HL-60 (cell line): ENCODE results near the gene CDH15.
A peak's percentile ranks its signal among the peaks of the same experiment; 100 is the strongest.

Source experiments
- DNase-seq, 2 experiments: peaks; one replicate each; pipeline ENCODE4 v3.0.0-alpha.2; 2010 to 2020; ENCODE audit warnings: low read depth in 1 of 2, low spot score in 1 of 2
- H3K27ac ChIP-seq: fragments of 250-450 bp; sonication (Bioruptor Pico); replicated peaks from 2 replicates; pipeline ENCODE4 v1.5.1; 2020; ENCODE audit warnings: mild to moderate bottlenecking, moderate library complexity
- H3K27me3 ChIP-seq: fragments of 250-450 bp; sonication (Bioruptor Pico); 2 replicates; pipeline ENCODE4 v1.5.1; 2021; ENCODE audit warnings: mild to moderate bottlenecking, moderate library complexity; ENCODE audit not compliant: insufficient read depth, poor library complexity, severe bottlenecking
- H3K4me3 ChIP-seq: replicated peaks from 2 replicates; pipeline ENCODE4 v1.5.1; 2011; ENCODE audit warnings: mild to moderate bottlenecking, control low read depth, low read length; ENCODE audit not compliant: insufficient read depth
- GABPA ChIP-seq: IDR thresholded peaks from 2 replicates; pipeline ENCODE4 v1.6.1; 2012; ENCODE audit warnings: low read depth
- POLR2AphosphoS5 ChIP-seq: IDR thresholded peaks from 2 replicates; pipeline ENCODE4 v1.6.1; 2012; ENCODE audit warnings: low read depth
- SPI1 ChIP-seq: IDR thresholded peaks from 2 replicates; pipeline ENCODE4 v1.6.1; 2012; ENCODE audit warnings: low read depth, mild to moderate bottlenecking, borderline replicate concordance
- TF ChIP-seq, protein P1 (sequence below): IDR thresholded peaks from one replicate; pipeline ENCODE4 v1.5.1; 2011; ENCODE audit warnings: low read length, control low read depth, inconsistent platforms; ENCODE audit not compliant: insufficient read depth
- TF ChIP-seq, protein P2 (sequence below): IDR thresholded peaks from 2 replicates; pipeline ENCODE4 v1.6.1; 2012; ENCODE audit warnings: low read depth; ENCODE audit not compliant: insufficient replicate concordance

The CDH15 gene

DNA sequence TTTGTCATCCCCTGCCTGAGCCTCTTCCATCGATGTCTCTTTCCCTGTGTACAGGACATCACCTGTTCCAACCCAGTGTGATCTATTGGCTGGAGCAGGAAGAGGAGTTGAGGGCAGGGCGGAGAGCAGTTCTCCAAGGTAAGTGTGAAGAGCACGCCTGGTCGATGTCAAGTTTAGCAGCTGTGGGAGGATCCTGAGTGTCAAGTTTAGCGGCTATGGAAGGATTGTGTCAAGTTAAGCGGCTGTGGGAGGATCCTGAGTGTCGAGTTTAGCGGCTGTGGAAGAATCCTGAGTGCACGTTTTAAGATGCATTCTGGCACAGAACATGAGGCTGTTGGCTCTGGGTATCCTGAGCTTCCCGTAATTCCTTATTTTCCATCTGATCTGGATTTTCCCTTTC is 53.1 kb downstream of the CDH15 start:
- Histone ChIP-seq H3K4me3 (no peak overlapping the region), H3K27me3 (no peaks in the 10 kb centered on the region), H3K27ac (no peak overlapping the region)
- TF ChIP-seq SPI1 (no peak), POLR2AphosphoS5 (no peak)
- no peak for DNase-seq

DNA sequence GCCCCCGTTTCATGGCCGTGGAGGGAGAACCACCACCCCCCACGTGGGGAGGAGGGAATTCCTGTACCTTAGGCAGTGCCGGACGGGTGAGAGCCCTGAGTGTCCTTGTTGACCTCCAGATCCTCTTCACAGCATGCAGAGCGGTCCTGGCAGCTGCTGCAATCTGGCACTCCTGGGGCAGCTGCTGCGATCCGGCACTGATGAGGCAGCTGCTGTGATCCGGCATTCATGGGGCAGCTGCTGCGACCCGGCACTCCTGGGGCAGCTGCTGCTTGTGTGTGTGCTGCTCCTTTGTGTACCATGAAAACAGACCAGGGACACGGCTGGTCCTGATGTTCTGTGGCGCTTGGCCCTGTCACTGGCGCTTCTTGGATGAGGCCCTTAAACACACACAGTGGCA is 58.7 kb downstream of the CDH15 start:
- no peak for DNase-seq
- Histone ChIP-seq H3K4me3 (no peak overlapping the region), H3K27ac (no peak overlapping the region), H3K27me3 (no peaks in the 10 kb centered on the region)
- TF ChIP-seq, protein P1, sequence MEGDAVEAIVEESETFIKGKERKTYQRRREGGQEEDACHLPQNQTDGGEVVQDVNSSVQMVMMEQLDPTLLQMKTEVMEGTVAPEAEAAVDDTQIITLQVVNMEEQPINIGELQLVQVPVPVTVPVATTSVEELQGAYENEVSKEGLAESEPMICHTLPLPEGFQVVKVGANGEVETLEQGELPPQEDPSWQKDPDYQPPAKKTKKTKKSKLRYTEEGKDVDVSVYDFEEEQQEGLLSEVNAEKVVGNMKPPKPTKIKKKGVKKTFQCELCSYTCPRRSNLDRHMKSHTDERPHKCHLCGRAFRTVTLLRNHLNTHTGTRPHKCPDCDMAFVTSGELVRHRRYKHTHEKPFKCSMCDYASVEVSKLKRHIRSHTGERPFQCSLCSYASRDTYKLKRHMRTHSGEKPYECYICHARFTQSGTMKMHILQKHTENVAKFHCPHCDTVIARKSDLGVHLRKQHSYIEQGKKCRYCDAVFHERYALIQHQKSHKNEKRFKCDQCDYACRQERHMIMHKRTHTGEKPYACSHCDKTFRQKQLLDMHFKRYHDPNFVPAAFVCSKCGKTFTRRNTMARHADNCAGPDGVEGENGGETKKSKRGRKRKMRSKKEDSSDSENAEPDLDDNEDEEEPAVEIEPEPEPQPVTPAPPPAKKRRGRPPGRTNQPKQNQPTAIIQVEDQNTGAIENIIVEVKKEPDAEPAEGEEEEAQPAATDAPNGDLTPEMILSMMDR: no peak
- TF ChIP-seq SPI1 (no peak), POLR2AphosphoS5 (no peak), GABPA (no peak)
- TF ChIP-seq, protein P2, sequence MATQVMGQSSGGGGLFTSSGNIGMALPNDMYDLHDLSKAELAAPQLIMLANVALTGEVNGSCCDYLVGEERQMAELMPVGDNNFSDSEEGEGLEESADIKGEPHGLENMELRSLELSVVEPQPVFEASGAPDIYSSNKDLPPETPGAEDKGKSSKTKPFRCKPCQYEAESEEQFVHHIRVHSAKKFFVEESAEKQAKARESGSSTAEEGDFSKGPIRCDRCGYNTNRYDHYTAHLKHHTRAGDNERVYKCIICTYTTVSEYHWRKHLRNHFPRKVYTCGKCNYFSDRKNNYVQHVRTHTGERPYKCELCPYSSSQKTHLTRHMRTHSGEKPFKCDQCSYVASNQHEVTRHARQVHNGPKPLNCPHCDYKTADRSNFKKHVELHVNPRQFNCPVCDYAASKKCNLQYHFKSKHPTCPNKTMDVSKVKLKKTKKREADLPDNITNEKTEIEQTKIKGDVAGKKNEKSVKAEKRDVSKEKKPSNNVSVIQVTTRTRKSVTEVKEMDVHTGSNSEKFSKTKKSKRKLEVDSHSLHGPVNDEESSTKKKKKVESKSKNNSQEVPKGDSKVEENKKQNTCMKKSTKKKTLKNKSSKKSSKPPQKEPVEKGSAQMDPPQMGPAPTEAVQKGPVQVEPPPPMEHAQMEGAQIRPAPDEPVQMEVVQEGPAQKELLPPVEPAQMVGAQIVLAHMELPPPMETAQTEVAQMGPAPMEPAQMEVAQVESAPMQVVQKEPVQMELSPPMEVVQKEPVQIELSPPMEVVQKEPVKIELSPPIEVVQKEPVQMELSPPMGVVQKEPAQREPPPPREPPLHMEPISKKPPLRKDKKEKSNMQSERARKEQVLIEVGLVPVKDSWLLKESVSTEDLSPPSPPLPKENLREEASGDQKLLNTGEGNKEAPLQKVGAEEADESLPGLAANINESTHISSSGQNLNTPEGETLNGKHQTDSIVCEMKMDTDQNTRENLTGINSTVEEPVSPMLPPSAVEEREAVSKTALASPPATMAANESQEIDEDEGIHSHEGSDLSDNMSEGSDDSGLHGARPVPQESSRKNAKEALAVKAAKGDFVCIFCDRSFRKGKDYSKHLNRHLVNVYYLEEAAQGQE: no peak

DNA sequence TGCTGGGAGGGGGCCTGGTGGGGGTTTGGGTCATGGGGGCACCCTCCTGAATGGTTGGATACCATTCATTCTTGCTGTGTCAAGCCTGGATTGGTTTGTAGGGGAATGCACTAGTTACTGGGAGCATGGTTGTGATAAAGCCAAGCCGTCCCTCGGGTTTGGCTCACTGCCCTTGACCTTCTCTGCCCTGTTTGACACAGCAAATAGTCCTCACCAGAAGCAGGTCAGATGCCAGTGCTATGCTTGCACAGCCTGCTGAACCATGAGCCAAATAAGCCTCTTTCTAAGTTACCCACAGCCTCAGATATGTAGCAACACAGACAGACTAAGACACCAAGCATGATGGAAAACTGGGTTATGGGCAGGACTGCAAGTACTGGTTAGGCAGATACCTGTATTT is 60.6 kb downstream of the CDH15 start:
- H3K27ac ChIP-seq: no peak overlapping the region
- TF ChIP-seq GABPA: no peak
- TF ChIP-seq, protein P2: no peak
- no peak for TF ChIP-seq POLR2AphosphoS5
- TF ChIP-seq, protein P1: no peak
- no peak for TF ChIP-seq SPI1

DNA sequence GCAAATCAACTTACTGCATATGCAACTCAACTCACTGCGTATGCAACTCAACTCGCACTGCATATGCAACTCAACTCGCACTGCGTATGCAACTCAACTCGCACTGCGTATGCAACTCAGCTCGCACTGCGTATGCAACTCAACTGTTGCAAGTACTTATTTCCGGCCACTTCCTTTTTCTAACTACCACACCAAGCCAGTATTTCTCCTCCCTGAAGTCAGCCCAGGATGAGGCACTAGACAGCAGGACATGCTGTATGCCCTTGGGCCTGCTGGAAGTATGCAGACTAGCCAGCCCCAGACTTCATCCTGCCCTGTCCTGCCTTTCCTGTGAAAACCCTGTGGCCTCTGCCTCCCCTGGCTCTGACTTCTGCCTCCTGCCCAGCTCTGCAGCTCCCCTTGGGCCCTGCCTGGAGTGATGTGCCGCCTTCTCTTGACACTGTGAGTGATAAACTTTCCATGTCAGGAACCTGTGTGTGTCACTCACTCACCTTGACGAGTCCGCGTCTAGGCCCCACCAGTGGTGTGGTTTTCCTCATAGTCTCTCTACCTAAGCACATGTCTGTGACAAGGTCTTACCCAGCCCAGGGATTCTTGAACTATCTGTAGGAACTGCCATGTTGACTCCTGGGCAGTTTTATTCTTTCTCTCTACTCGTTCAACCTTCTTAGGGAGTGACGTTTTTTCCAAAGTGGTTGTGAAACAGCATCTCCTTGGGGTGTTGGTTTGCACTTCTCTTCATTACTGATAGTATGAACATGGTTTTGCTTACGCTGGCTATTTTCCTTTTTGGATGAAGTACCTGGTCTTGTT is 62.3 kb downstream of the CDH15 start:
- DNase-seq: peak; percentile 50 to 74
- no peaks in the 10 kb centered on the region for H3K27me3 ChIP-seq
- peak; percentile 80 for TF ChIP-seq SPI1
- TF ChIP-seq, protein P1: no peak
- H3K4me3 ChIP-seq: no peak overlapping the region
- H3K27ac ChIP-seq: peak overlapping the region; percentile 87

More for the DNA sequence above, 60.6 kb downstream of the CDH15 start:
- no peak overlapping the region for H3K4me3 ChIP-seq
- no peak for DNase-seq
- no peaks in the 10 kb centered on the region for H3K27me3 ChIP-seq
